GM20000 (cell line): ENCODE data around the gene ARHGAP26.

Experiments
- DNase-seq: peaks from one replicate; pipeline ENCODE4 v3.0.0; 2012; ENCODE audit warnings: low spot score
- CTCF ChIP-seq: IDR thresholded peaks from 2 replicates; pipeline ENCODE4 v1.5.1; 2012; ENCODE audit warnings: mild to moderate bottlenecking, control low read depth; ENCODE audit errors: extremely low read depth, missing control alignments

Gene ARHGAP26

GRCh38 chr5:142878111-142878510, 107.9 kb downstream of the ARHGAP26 start:
- no peak for TF ChIP-seq CTCF
- no peak for DNase-seq

- DNase-seq: no peak
- no peak for TF ChIP-seq CTCF
Observed at GRCh38 chr5:142878638-142879037, 108.5 kb downstream of the ARHGAP26 start.

GRCh38 chr5:142881076-142881783, 111.1 kb downstream of the ARHGAP26 start:
- TF ChIP-seq CTCF: no peak
- DNase-seq: peak; percentile 18

GRCh38 chr5:142881784-142882126, 111.6 kb downstream of the ARHGAP26 start:
- no peak for DNase-seq
- TF ChIP-seq CTCF: no peak

GRCh38 chr5:142883025-142883424, 112.8 kb downstream of the ARHGAP26 start:
- DNase-seq: no peak
- no peak for TF ChIP-seq CTCF

- no peak for DNase-seq
- TF ChIP-seq CTCF: no peak
Observed at GRCh38 chr5:142883438-142883837, 113.3 kb downstream of the ARHGAP26 start.

- DNase-seq: no peak
- TF ChIP-seq CTCF: no peak
Observed at GRCh38 chr5:142884029-142884428, 113.9 kb downstream of the ARHGAP26 start.
